Heart left ventricle (tissue), 13 donors: ENCODE results near the gene KDELR3.

Experiments
- CTCF ChIP-seq, 12 donors: fragments of 200-600 bp; sonication (generic) in 4 of 12; IDR thresholded peaks; one replicate each; pipeline versions ENCODE4 v1.5.0 to v1.8.0; 2018 to 2022; ENCODE audit warnings: antibody characterized with exemption in 12 of 12, mild to moderate bottlenecking in 5 of 12
- POLR2A ChIP-seq, 2 donors: fragments of 450-650 bp; IDR thresholded peaks; one replicate each; pipeline ENCODE4 v1.6.1; 2017; ENCODE audit warnings: antibody characterized with exemption in 2 of 2, mild to moderate bottlenecking in 2 of 2, moderate library complexity in 2 of 2
- donor health status: ischemic (EF 13 %, LVEDD 7.1; RV severe dilation, severe dysfunction).
- donor health status: DM: no; HTN: yes; CAD: no.
- donor health status: DM: no; HTN: no; CAD: no.
- donor health status: ischemic (EF 25% LVEDD 6.9; RV normal size, moderate dysfunction).
- donor health status: ischemic (EF 25% LVEDD 5.7; RV mildly dilated, moderate dysfunction).
- donor health status: ischemic (EF 35%, LVEDD 5.7; RV mildly dilated, moderate dysfunction).
- donor health status: nonischemic (EF 11% LVEDD 7.7; RV severe dilation, severe dysfunction).
- donor health status: DM: yes; HTN: yes; CAD: no.
- donor health status: PGD.
- donor health status: ischemic (EF 29% LVEDD 5.4; RV normal size, mild dysfunction).
- donor health status: nonischemic (EF 23%, LVEDD 6.1; RV moderate dilation, normal function).

- TF ChIP-seq CTCF (IDR thresholded peaks at IDR 0.05) (no peak), POLR2A (IDR thresholded peaks at IDR 0.05) (no peak)
Observed at GRCh38 chr22:38442967-38443627, 24.8 kb upstream of the KDELR3 start.
